GM19455 (cell line): ENCODE data around the gene BTBD3.

Experiments
- ATAC-seq: cut with Tn5 transposase; IDR thresholded peaks from one replicate; pipeline ENCODE4 v1.9.1; 2021; ENCODE audit not compliant: unreplicated experiment

The BTBD3 gene

DNA sequence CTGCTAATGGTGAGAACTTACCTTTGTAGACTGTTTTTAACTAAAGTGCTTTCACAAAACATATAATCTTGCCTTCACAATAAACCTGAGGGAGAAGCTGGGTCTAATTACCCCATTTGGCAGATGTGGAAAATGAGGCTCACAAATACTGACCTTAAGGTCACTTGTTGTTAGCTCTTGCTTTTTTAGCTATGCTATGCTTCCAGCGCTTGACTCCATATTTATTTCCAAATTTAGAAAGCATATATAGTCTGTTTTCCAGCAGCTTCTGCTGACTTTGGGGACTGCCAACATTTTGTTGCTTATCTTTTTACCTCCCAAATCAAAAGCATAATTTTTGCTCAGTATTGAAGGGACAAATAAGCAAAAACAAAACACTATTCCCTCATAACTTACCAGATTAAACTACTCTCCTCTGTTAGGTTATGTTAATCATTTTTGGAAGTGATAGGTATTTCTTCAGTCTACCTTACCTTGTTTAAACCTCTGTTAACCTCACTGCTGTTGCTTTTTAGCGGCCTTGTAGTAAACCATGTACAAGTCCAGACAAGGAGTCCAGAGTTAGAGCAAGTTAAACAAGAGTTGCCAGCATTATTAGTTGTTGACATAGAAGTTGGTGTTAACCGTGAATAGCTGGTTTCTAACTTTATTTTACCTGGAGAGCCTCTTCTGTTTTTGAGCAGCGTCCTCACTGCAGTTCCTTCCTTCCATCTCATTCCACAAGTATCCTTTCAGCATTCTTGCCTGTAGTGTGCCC lies 4.9 kb upstream of the BTBD3 start:
- ATAC-seq: no peak

DNA sequence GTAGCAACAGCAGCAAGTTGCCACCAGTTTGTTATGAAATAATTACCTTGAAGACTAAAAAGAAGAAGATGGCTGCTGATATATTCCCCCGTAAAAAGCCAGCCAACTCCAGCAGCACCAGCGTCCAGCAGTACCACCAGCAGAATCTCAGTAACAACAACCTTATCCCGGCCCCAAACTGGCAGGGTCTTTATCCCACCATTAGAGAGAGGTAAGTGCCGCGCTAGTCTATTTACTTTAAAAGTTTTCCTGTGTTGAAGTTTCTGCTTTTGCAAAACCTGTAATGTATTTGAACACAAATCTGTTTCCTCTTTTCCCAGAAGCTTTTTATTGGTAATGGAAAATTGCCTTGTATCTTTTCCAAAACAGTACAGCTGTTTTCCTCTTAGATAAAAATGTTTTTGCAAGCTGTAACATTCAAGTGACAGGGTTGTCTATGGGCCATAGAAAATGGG lies 725 bp downstream of the BTBD3 start:
- no peak for ATAC-seq

DNA sequence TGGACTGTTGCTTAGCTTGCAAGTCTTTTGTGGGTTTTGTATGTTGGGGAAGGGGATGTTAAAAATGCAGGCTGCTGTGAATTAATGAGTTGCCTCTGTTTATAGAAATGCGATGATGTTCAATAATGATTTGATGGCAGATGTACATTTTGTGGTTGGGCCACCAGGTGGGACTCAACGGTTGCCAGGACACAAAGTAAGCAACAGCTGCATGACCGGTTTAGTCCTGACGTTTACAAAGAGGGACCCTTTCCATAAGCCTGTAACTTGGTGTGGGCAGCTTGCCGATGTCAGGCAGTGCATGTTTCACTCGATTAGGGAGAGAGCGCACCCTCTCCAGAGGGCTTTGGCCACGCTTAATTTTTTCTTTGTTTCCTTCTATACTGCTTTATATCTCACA lies 1.3 kb downstream of the BTBD3 start:
- ATAC-seq: no peak

DNA sequence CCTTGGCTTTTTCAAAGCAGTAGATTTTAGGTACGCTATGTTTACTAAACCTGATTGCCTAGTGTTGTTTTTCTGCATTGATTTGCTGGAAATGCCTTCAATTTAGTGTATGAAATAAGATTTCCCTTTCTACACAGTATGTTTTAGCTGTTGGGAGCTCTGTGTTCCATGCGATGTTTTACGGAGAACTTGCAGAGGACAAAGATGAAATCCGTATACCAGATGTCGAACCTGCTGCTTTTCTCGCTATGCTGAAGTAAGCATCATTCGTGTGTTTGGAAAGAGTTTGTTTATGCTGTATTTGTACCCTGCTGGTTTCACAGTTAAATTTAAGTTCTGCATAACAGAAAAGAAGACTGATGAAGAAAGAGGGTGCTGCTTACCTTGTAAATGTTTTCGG lies 1.9 kb downstream of the BTBD3 start:
- ATAC-seq: no peak

DNA sequence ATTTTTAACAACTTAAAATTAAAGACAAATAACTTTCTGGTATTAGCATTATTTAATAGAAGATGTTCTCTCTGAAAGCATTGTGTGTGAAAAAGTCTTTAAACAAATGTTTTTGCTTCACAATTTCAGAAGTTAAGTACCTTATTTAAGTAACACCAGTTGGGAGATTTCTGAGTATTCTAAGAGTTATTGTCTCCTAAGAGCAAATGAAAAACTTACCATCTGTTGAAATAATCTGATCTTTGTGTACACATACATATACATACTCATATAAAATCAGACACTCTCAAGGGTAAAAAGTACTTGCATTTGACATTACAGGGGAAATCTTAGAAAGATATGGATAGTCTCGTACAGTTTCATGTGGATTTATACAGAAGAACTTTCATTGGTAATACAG lies 2.4 kb downstream of the BTBD3 start:
- ATAC-seq: no peak

DNA sequence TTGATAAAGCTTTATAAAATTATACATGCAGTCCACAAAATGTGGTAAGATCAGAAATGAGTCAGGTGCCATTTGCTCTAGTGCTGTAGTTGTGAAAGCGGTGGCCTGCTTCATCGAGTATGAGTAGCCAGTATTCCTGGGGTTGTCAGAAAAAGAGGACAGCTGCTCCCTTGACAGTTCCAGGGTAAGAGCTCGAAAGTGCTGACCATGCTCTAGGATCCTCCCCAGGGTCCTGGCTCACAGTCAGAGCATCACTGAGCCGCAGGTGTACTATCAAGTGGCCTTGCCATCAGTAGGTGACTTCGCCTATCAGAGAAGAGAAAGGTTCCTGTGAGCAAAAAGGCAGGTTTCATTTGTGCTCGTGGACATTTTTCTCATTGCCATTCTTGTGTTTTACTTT lies 3.6 kb downstream of the BTBD3 start:
- ATAC-seq: no peak

DNA sequence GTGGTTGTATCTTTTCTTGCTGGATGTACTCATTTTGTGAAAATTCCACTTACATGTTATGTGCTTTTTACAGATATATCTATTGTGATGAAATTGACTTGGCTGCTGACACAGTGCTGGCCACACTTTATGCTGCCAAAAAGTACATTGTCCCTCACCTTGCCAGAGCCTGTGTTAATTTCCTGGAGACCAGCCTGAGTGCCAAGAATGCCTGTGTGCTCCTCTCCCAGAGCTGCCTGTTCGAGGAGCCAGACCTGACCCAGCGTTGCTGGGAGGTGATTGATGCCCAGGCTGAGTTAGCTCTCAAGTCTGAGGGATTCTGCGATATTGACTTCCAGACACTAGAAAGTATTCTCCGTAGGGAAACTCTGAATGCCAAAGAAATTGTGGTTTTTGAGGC lies 4.9 kb downstream of the BTBD3 start:
- ATAC-seq: no peak

DNA sequence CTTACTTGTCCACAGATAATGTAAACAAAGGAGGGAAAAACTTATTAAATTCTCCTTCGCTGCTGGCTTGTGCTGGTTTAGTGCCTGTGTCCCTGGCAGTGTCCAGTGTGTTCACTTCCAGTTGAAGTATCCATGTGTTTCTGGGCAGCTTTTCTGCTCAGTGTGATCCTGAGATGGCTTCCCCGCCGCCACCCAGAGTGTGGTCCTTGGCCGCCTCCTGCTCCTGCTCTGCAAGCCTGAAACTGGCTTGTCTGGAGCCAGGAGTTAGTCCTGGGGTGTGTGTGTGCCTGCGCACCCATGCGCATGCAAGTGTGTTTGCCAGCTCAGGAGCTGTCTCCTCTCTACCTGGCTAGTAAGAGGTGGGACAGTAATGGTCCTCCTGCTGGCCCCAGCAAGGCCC lies 7.2 kb downstream of the BTBD3 start:
- no peak for ATAC-seq

DNA sequence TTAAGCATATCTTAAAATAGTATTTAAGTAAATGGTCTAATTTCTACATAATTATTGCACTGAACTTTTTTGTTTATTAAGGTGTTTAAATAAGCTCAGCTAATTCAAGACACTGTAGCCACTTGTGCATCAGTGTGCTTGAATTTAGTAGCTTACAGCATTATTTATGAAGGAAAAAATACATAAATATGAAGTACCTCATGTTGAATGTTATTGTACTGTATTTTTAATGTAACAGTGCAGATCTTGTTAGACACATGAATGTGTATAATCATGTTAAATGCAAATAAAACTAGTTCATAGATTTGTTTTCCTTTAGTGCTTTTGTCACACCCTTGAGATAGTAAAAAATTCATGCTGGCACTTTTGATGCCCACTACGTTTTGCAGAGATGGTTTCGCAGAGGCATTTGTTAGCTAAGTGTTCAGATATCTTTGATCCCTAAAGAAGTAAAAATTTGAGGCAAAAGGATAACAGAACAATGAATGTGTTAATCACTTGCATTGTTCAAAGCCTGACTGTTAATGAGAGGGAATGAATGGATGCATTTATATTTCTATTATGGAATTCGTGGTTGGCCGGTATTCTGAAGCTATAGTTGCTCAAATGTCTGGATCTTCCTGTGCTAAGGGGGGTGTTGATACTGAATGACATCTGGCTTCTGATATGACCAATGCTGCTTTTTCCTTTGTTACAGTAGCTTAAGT lies 8.8 kb downstream of the BTBD3 start:
- no peak for ATAC-seq

DNA sequence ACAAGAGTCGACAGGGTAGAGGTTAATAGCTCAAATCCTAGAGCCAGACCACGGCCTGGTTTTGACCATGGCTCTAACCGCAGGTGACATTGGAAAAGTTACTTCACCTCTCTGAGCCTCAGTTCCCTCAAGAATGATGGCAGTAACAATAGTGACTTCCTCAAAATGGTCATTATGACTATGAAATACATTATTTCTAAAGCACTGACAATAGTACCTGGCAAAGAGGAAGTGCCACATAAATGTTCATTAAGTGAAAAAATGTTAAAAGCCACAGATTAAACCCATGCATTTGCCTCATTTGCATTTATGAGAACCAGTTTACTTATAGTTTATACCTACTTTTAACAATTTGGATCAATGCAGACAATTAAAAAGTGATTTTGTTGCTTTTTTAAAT lies 12.3 kb downstream of the BTBD3 start:
- ATAC-seq: no peak

DNA sequence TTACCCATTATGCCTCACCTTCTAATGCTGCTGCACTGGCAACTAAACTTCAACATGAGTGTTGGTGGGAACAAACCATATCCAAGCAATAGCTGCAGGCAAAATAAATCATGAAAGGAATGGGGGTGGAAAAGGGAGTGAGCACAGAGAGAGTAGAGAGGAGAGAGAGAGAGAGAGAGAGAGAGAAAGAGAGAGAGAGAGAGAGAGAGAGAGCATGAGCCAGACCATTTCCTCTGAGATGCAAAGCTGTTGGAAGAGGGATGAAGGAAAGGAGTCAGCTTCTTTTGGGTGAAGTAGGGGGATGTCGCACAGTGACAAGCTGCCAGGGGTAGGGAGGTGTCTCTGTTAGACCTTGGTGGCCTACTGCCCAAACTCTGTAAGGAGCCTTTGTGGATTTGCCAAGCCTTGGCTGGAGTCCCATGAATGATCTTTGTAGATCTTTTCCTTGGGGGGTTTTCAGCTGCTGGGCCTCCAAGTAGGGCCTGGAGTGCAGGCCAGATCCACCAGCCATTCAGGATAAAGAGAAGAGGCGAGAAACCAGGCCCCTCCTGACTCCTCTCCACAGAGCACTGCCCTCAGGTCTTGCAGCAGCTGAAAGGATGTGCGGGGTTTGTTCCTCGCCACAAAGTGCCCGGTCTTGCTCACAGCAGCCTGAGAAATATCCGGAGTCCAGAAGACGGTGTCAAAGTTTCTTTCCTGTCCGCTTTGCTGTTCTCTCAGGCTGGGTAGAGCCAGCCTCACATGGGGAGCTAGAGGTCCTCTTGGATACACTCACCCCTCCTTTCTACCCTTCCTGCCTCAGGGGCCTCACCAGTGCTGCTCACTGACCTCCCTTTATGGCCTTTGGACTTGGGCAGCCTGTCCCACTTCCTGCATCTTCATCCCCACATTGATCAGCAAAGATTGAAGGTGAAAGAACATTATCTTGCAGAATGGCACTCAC lies 17.8 kb downstream of the BTBD3 start:
- no peak for ATAC-seq

DNA sequence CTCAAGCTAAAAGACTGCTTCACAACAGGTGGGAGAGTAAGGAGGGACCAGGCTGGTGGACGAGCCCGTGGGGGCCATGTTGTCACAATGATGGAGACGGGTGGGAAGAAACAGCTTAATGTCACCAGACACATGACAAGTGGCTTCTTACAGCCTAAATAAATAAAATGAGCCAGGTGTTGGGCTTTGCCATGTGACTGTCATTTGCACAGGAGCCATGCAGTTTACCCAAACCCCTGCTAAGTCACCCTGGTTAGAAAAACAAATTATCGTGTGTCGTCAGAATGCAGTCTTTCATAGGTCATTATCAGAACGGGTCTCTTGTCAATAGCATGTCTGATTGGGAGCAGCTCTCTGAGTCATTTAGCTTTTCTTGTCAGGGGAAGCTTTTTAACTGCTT lies 18.5 kb downstream of the BTBD3 start:
- no peak for ATAC-seq

DNA sequence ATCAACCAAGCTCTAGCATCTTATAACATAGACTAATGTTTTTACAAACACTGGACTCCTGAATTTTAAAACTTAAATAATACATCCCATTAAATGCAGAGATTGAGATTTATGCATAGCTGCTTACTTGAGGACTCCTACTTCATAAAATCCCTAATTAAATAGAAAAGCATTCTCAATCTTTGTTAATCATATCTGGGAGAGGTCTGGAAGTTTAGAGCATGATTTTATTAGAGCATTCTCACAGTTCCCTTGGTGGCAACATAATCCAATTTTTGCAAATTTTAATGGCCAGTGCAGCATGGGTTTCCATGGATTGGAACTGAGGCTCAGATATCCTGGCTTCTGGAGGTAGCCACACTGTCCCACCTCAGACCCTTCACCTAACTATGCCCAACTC lies 19.5 kb downstream of the BTBD3 start:
- ATAC-seq: no peak

DNA sequence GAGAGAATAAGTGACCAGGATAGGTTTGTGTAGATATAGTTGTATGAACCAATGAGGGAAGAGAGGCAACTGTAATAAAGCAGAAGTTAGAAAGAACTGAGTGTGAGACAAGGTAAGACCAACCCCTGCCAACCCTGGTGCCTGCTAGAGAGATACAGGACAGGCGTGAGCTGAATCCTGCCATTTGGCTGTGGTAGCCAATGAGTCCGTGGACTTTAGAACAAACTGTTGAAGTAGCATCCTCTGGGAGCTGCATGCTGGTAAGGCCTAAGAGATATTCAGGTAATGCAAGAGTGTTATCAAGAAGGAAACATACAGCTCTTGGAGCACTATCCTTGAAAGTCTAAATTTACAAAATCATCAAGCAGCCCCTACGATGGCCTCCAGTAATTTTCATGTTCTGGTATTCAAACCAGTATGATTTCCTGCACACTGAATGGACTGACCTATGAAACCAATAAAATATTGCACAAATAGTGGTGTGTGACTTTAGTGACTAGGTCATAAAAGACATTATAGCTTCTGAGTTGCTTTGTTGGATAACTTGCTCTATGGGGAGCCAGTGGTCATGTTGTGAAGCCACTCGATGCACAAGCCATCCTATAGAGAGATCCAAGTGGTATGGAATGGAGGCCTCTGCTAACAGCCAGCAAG lies 24.0 kb downstream of the BTBD3 start:
- ATAC-seq: no peak

DNA sequence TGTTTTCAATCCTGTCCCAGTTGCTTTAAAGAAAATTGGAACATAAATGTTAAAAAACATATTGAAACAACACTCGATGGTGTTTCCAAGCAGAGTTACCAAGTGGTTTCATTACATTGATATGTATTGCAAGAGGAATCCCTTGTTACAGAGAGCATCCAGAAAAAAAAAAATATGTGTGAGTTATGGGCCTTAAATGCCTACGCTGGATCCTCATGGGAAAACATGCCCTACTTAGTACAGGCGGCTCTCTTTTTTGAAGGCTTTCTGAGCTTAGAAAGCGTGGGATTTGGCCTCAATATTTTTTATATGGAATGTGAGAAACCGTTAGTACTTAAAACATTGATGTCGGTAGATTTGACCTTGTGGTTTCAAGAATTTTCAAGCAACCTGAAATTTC lies 26.1 kb downstream of the BTBD3 start:
- no peak for ATAC-seq

DNA sequence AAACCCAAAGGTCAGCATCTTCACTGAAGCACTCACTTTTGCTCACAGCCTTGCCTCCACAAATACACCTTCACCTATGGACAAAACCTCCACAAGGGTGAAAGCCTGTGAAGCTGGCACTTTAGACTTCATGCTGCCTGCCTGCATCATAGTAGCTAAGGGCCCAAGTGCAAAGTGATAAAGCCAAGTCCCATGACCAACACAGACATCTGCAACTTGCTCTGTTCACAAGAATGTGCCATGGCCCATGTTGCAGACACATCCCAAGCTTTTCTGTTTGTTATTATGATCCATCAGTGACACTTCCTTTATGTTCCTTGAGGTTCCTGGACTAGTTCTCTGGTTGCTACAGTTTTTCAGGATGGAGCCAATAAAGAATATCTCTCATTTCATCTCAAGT lies 31.1 kb downstream of the BTBD3 start:
- ATAC-seq: no peak

DNA sequence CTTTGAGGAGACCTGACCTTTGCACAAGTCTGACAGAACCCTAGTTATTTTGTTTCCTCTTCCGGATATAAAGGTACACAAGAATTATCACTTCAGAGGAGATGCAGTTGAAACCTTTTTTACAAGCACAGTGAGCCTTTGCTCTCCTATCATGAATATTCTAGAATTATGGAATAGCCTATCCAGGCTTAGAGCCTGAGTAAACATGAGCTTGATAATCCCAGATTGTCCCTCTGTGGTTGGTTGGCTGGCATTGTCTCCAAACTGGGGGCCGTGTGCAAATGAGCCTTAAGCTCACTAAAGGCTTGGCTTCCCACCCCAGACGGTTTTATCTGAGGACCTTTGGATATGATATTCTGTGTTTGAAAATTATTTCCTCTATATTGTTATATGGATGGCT lies 32.0 kb downstream of the BTBD3 start:
- no peak for ATAC-seq

DNA sequence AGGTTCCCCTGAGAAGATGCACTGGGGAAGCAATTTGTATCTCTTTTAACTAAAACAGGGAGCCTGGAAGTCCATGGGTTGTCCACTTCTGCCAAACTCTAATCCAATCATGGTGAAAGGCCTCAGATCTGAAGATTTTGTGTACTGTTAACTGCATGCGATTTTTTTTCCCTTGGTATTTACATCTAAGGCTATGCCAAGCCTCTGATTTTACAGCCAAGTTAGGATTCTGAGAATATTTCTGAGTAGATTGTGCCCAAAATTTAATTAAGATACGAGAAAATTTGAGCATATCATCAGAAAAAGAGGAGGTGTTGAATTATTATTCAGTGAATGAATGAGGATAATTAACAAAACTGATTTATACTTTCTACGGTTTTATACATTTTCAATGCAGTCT lies 34.0 kb downstream of the BTBD3 start:
- ATAC-seq: no peak

DNA sequence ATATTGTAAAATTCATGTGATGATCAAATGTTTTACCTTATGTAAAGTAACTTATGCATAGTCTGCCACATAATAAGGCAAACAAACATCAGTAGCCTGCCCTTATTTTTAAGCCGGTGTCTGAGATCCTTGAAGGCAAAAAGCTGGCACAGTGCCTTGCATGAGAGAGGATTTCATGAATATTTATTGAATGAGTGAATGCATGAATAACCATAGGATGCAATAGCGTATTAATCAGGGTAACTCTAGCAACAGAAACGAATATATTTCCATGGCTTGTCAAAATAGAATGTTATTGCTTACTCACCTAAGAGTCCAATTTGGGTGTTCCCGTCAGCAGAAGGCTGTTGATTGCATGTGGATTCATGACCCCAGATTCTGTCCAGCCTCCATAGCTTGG lies 34.9 kb downstream of the BTBD3 start:
- ATAC-seq: no peak

DNA sequence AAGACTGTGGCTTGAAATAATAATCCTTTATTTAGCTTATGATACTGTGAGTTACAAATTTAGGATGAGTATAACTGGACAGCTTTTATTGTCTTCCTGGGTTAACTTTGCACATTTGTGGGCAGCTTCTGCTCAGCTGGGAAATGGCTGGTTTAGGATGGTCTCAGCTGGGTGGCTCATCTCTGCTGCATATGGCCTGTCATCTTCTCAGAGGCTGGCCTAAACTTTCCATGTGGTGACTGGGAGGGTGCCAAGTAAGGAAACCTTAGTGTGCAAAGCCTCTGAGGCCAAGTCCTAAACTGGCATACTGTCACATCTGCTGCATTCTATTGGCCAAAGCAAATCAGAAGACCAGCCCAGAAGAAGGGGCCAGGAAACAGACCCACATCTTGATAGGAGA lies 40.2 kb downstream of the BTBD3 start:
- ATAC-seq: no peak

DNA sequence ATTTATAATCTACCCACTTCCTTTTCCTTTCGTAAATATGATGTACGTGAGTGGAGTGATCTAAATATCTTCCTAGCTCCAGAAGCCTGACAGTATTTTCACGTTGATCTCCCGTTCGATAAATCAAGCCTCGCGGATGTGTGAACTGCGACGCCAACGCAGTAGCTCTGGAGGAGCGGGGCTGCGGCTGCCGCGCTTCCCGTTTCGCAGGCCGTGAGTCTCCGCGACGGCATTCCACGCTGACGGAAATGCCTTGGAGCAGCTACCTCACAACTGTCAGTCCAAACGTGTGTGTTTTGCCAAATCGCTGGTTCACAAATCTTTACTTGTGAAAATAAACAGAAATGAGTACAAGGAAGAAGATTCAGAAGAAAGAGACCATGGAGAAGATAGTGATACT lies 41.2 kb downstream of the BTBD3 start:
- no peak for ATAC-seq
